ENCODE data around the gene SULT1C4. TPM values are rescaled to one million over a fixed set of nuclear protein-coding genes. Genes with fewer than 3 reads are reported as not detected.

SULT1C4 gene
- polyA plus RNA-seq, 1 experiment, result 0.05 TPM

- no peaks in the 10 kb centered on the region for H3K36me3 ChIP-seq (ENCODE audit: control insufficient read depth, insufficient read depth, low read length)
- H3K27me3 ChIP-seq (ENCODE audit: control insufficient read depth, insufficient read depth, low read length), result peaks cover 2% of the 10 kb centered on the region; the same call in 1 of the 2 replicates
- DNase-seq (ENCODE audit: low read depth), result no peak
- no peak overlapping the region for H3K4me3 ChIP-seq (ENCODE audit: low read depth, low read length)
- TF ChIP-seq CTCF (IDR thresholded peaks at IDR 0.05; ENCODE audit: insufficient read depth, low read depth, low read length), result no peak
- POLR2A ChIA-PET, result no interaction called here
- CTCF ChIA-PET, result no interaction called here
Observed at GRCh38 chr2:108392029-108392428, 14.3 kb downstream of the SULT1C4 start.

GRCh38 chr2:108393197-108393596 is 15.4 kb downstream of the SULT1C4 start:
- no peak for DNase-seq (ENCODE audit: low read depth)
- no peak for TF ChIP-seq CTCF (IDR thresholded peaks at IDR 0.05; ENCODE audit: insufficient read depth, low read depth, low read length)
- ChIA-PET POLR2A (no interaction called here), CTCF (no interaction called here)
- Histone ChIP-seq H3K36me3 (ENCODE audit: control insufficient read depth, insufficient read depth, low read length) (no peaks in the 10 kb centered on the region), H3K27me3 (ENCODE audit: control insufficient read depth, insufficient read depth, low read length) (peaks cover 2% of the 10 kb centered on the region; the same call in 1 of the 2 replicates), H3K4me3 (ENCODE audit: low read depth, low read length) (no peak overlapping the region)

- ChIA-PET POLR2A (no interaction called here), CTCF (interaction anchor here (1.7 kb wide), 1 partner anchor 11 kb away, joined by 4 read pairs; no protein-coding TSS in a partner anchor)
- no peak for TF ChIP-seq CTCF (IDR thresholded peaks at IDR 0.05; ENCODE audit: insufficient read depth, low read depth, low read length)
Observed at GRCh38 chr2:108395155-108395554, 17.4 kb downstream of the SULT1C4 start.

GRCh38 chr2:108396845-108397244 is 19.1 kb downstream of the SULT1C4 start:
- TF ChIP-seq CTCF (IDR thresholded peaks at IDR 0.05; ENCODE audit: insufficient read depth, low read depth, low read length), result peak; percentile 55
- Histone ChIP-seq H3K4me3 (ENCODE audit: low read depth, low read length) (no peak overlapping the region), H3K36me3 (ENCODE audit: control insufficient read depth, insufficient read depth, low read length) (no peaks in the 10 kb centered on the region), H3K27me3 (ENCODE audit: control insufficient read depth, insufficient read depth, low read length) (no peaks in the 10 kb centered on the region)
- no peak for DNase-seq (ENCODE audit: low read depth)
- ChIA-PET POLR2A (no interaction called here), CTCF (interaction anchor here (0.8 to 1.5 kb wide), 7 partner anchors 9 to 240 kb away, joined by 3 to 5 read pairs (median 4); no protein-coding TSS in a partner anchor)

More at GRCh38 chr2:108395155-108395554, 17.4 kb downstream of the SULT1C4 start:
- Histone ChIP-seq H3K36me3 (ENCODE audit: control insufficient read depth, insufficient read depth, low read length) (no peaks in the 10 kb centered on the region), H3K27me3 (ENCODE audit: control insufficient read depth, insufficient read depth, low read length) (peaks cover 2% of the 10 kb centered on the region; the same call in 1 of the 2 replicates), H3K4me3 (ENCODE audit: low read depth, low read length) (no peak overlapping the region)
- DNase-seq (ENCODE audit: low read depth), result no peak

- ChIA-PET CTCF (interaction anchor here (1.1 kb wide), 1 partner anchor 187 kb away, joined by 6 read pairs; no protein-coding TSS in a partner anchor), POLR2A (interaction anchor here (0.6 kb wide), 1 partner anchor 238 kb away, joined by 5 read pairs; no protein-coding TSS in a partner anchor)
- TF ChIP-seq CTCF (IDR thresholded peaks at IDR 0.05; ENCODE audit: insufficient read depth, low read depth, low read length), result no peak
- DNase-seq (ENCODE audit: low read depth), result no peak
- no peaks in the 10 kb centered on the region for H3K36me3 ChIP-seq (ENCODE audit: control insufficient read depth, insufficient read depth, low read length)
- no peak overlapping the region for H3K4me3 ChIP-seq (ENCODE audit: low read depth, low read length)
- H3K27me3 ChIP-seq (ENCODE audit: control insufficient read depth, insufficient read depth, low read length), result no peaks in the 10 kb centered on the region
Observed at GRCh38 chr2:108399479-108399878, 21.7 kb downstream of the SULT1C4 start.
